Mammary epithelial cell (primary cell): ENCODE measurements around the gene ADARB1.

Source experiments
- CTCF ChIP-seq, 2 donors: IDR thresholded peaks in 1 of 2; conservative IDR thresholded peaks in 1 of 2; 2 replicates each; pipeline ENCODE4 v1.5.1; 2011 to 2012; ENCODE audit warnings: inconsistent platforms in 2 of 2, low read length in 2 of 2, mild to moderate bottlenecking in 2 of 2, control low read depth in 1 of 2, low read depth in 1 of 2; ENCODE audit not compliant: insufficient read depth in 1 of 2; ENCODE audit errors: extremely low read depth in 1 of 2
- EZH2 ChIP-seq: IDR thresholded peaks from 2 replicates; pipeline ENCODE4 v1.6.1; 2012; ENCODE audit warnings: low read length, inconsistent platforms, borderline replicate concordance

- TF ChIP-seq CTCF (conservative IDR thresholded peaks at IDR 0.05 in 1 of 2, IDR thresholded peaks at IDR 0.05 in 1 of 2; ENCODE audit: extremely low read depth in 1 of 2, insufficient read depth in 1 of 2, low read depth in 1 of 2, low read length in 2 of 2) (no peak), EZH2 (no peak)
Observed at GRCh38 chr21:45027241-45028196, 46.9 kb upstream of the ADARB1 start.
